Mesendoderm (in vitro differentiated cells): ENCODE measurements around the gene CNOT9. TPM values are rescaled to one million over a fixed set of nuclear protein-coding genes. Genes with fewer than 3 reads are reported as not detected.
"Not testable (repeated sequence)": the region's sequence is repeated elsewhere in the genome, so short reads cannot be mapped to it uniquely, and the experiment has no call there.

ENCODE experiments used
- DNase-seq: peaks from one replicate; pipeline ENCODE4 v3.0.0; 2013
- H2AK5ac ChIP-seq: 2 replicates; pipeline ENCODE4 v1.6.1; 2013; ENCODE audit warnings: low read length, inconsistent platforms
- H2BK120ac ChIP-seq: 2 replicates; pipeline ENCODE4 v1.6.1; 2013; ENCODE audit warnings: low read depth, mild to moderate bottlenecking, low read length, moderate library complexity, mixed read lengths
- H2BK15ac ChIP-seq: replicated peaks from 2 replicates; pipeline ENCODE4 v1.6.1; 2013; ENCODE audit warnings: low read depth, mild to moderate bottlenecking, moderate library complexity
- H2BK5ac ChIP-seq: 2 replicates; pipeline ENCODE4 v1.6.1; 2013; ENCODE audit warnings: low read length, inconsistent platforms
- H3K18ac ChIP-seq: 2 replicates; pipeline ENCODE4 v1.6.1; 2013; ENCODE audit warnings: mild to moderate bottlenecking, low read length, mixed read lengths
- H3K23ac ChIP-seq: one replicate; pipeline ENCODE4 v1.6.1; 2013; ENCODE audit warnings: low read length
- H3K27ac ChIP-seq: 2 replicates; pipeline ENCODE4 v1.5.1; 2013; ENCODE audit warnings: low read depth, mild to moderate bottlenecking, inconsistent platforms, low read length, moderate library complexity
- H3K27me3 ChIP-seq: 2 replicates; pipeline ENCODE4 v1.6.1; 2013; ENCODE audit warnings: low read length, control low read depth, mild to moderate bottlenecking, inconsistent platforms; ENCODE audit not compliant: insufficient read depth, poor library complexity
- H3K36me3 ChIP-seq: 2 replicates; pipeline ENCODE4 v1.6.1; 2013; ENCODE audit warnings: low read length, inconsistent platforms; ENCODE audit not compliant: control insufficient read depth, insufficient read depth
- H3K4ac ChIP-seq: one replicate; pipeline ENCODE4 v1.6.1; 2013; ENCODE audit warnings: low read depth, mild to moderate bottlenecking, low read length, moderate library complexity
- H3K4me1 ChIP-seq: 2 replicates; pipeline ENCODE4 v1.6.1; 2013; ENCODE audit warnings: low read depth, low read length, inconsistent platforms; ENCODE audit not compliant: control insufficient read depth
- H3K4me2 ChIP-seq: 2 replicates; pipeline ENCODE4 v1.6.1; 2013; ENCODE audit warnings: low read length
- H3K4me3 ChIP-seq: 2 replicates; pipeline ENCODE4 v1.5.1; 2013; ENCODE audit warnings: mild to moderate bottlenecking, low read length
- H3K56ac ChIP-seq: one replicate; pipeline ENCODE4 v1.6.1; 2013; ENCODE audit warnings: low read length
- H3K79me1 ChIP-seq: 2 replicates; pipeline ENCODE4 v1.6.1; 2013; ENCODE audit warnings: low read length, inconsistent platforms
- H3K79me2 ChIP-seq: 2 replicates; pipeline ENCODE4 v1.6.1; 2013; ENCODE audit warnings: mild to moderate bottlenecking, low read length; ENCODE audit not compliant: control insufficient read depth, insufficient read depth
- H3K9ac ChIP-seq: 2 replicates; pipeline ENCODE4 v1.6.1; 2013; ENCODE audit warnings: low read length, inconsistent platforms
- H4K5ac ChIP-seq: one replicate; pipeline ENCODE4 v1.6.1; 2013; ENCODE audit warnings: low read length
- H4K8ac ChIP-seq: one replicate; pipeline ENCODE4 v1.6.1; 2013; ENCODE audit warnings: low read depth, mild to moderate bottlenecking, control low read depth, low read length, moderate library complexity
- WGBS: extraction: QIAGEN DNeasy Blood & Tissue Kit; methylation state at CpG from one replicate; pipeline ENCODE4 v1.1.7; 2013; ENCODE audit warnings: low lambda C conversion rate, missing lambda C conversion rate; ENCODE audit not compliant: insufficient coverage; ENCODE audit errors: extremely low coverage; 5-methylcytosine and 5-hydroxymethylcytosine counted together
- polyA plus RNA-seq, 2 experiments: library from polyadenylated mRNA; stranded (reverse); fragments of 200-250 nt; gene quantifications; one replicate each; pipeline ENCODE4 v1.2.3, GENCODE V29; 2013

The CNOT9 gene, protein sequence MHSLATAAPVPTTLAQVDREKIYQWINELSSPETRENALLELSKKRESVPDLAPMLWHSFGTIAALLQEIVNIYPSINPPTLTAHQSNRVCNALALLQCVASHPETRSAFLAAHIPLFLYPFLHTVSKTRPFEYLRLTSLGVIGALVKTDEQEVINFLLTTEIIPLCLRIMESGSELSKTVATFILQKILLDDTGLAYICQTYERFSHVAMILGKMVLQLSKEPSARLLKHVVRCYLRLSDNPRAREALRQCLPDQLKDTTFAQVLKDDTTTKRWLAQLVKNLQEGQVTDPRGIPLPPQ
- 56.1 TPM for polyA plus RNA-seq (2013, experiment 1 of 2)
- 56.5 TPM for polyA plus RNA-seq (2013, experiment 2 of 2)

DNA sequence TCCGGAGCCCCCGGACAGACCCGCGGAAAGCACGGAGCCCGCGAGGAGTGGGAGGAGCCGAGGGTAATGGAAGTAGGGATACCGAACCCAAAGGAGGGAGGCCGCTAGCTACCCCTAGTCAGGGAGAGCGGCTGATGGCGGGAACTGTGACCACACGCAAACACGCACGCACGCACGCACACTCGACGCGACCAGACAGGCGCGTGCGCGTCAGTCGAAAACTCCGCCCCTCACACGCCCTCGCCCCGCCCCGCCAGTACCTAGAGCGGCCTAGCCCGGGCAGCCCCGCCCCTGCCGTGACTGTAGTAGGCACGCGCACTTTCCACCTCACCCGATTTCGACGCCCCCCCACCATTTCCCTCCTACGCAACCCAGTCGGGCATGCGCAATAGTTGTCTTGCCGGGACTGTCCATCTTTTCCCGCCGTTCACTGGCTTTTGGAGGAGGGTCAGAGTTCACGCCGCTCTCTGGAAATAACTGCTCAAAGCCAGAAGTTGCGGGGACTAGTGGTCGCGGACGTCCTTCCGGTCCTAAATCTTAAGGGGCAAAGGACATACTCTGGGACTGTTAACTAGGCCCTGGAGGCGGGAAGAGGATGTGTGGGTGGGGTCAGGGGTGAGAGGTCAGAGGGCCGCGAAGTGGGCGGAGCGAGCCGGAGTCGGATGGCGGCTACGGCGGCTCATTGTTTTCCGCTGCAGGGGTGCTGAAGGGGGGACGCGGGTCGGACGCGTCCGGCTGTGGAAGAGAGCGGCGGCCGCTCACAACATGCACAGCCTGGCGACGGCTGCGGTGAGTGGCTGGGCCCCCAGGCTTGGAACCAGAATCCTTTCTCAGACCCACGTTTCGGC is at the start of gene CNOT9, which contains the start of gene USP37:
TSS of gene CNOT9 (plus strand) at position 650 of the 848 bp plus-strand sequence. CDS start at position 766, 116 bp downstream.
TSS of gene USP37 (minus strand) at position 162 of the 848 bp plus-strand sequence. CDS start 9,698 bp downstream, outside the sequence.
- peak within 1 kb of the TSS; percentile 2 for H2AK5ac ChIP-seq
- H3K4me3 ChIP-seq = peak within 1 kb of the TSS; percentile 88
- no CpG with 5 or more reads among the region's 77 CpGs for WGBS
- no peak within 1 kb of the TSS for H4K5ac ChIP-seq
- H4K8ac ChIP-seq = no peak within 1 kb of the TSS
- no peaks in the 10 kb centered on the region for H3K36me3 ChIP-seq
- H2BK15ac ChIP-seq = no peak within 1 kb of the TSS
- no peaks in the 10 kb centered on the region for H3K27me3 ChIP-seq
- peak within 1 kb of the TSS; percentile 93 for H2BK5ac ChIP-seq
- no peak within 1 kb of the TSS for H3K23ac ChIP-seq
- H3K9ac ChIP-seq = peak within 1 kb of the TSS; percentile 94
- peaks cover 3% of the 10 kb centered on the region for H3K4me1 ChIP-seq
- peaks cover 8% of the 10 kb centered on the region for H3K79me1 ChIP-seq
- peak within 1 kb of the TSS; percentile 96 for H3K18ac ChIP-seq
- peak within 1 kb of the TSS; percentile 87 for H3K4me2 ChIP-seq
- H3K56ac ChIP-seq = peak within 1 kb of the TSS; percentile 95
- peak within 1 kb of the TSS; percentile 86 for H2BK120ac ChIP-seq
- H3K4ac ChIP-seq = no peak within 1 kb of the TSS
- peaks cover 58% of the 10 kb centered on the region for H3K79me2 ChIP-seq
- peak; percentile 99 for DNase-seq
- H3K27ac ChIP-seq = peak within 1 kb of the TSS; percentile 98

DNA sequence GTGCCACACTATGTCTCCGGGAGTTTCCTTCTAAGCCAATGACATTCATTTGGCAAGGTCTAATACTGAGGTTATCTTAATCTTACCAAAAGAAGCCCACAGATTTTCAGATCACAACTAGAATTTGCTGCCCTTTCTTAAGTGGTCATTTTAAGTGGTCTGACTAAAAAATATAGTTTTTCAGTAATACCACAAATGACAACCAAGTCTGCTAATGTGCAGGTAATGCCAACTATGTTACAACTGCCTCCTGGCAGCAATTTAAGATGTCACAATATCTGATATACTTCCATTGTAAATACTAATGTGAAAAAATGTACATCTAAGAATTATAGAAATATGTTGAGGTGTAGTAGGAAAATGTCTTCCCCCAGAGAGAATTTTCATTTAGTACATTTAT is 49.8 kb upstream of the CNOT9 start:
- Histone ChIP-seq H3K4ac (no peak overlapping the region), H3K4me3 (no peak overlapping the region), H3K18ac (no peak overlapping the region), H3K4me1 (no peaks in the 10 kb centered on the region), H3K27me3 (no peaks in the 10 kb centered on the region), H2BK120ac (no peak overlapping the region), H3K23ac (no peak overlapping the region), H3K27ac (no peak overlapping the region), H3K79me1 (no peaks in the 10 kb centered on the region), H4K5ac (no peak overlapping the region), H2BK15ac (no peak overlapping the region), H2AK5ac (no peak overlapping the region), H2BK5ac (no peak overlapping the region), H3K9ac (no peak overlapping the region), H4K8ac (no peak overlapping the region), H3K56ac (no peak overlapping the region), H3K4me2 (no peak overlapping the region), H3K36me3 (no peaks in the 10 kb centered on the region), H3K79me2 (no peaks in the 10 kb centered on the region)
- DNase-seq = no peak
- WGBS = no CpG with 5 or more reads among the region's 1 CpG

DNA sequence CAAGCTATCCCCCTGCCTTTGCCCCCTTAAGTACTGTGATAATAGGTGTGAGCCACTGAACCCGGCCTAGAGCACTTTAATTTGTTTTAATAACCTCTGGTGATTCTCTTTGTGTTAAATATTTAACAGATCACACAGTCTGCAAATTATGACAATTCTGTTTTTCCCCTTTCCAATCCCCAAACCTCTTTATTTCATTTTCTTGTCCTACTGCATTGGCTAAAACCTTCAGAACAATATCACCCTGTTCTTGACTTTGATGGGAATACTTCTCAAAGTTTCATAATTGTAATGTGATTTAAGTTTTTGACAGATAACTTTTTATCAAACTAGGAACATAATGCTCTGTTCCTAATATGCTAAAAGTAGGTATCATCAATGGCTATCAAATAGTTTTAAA is 45.0 kb upstream of the CNOT9 start:
- Histone ChIP-seq H2BK120ac (no peak overlapping the region), H2BK5ac (no peak overlapping the region), H3K4me2 (no peak overlapping the region), H4K5ac (no peak overlapping the region), H3K23ac (no peak overlapping the region), H3K79me2 (no peaks in the 10 kb centered on the region), H3K18ac (no peak overlapping the region), H3K56ac (no peak overlapping the region), H3K27ac (no peak overlapping the region), H3K4ac (no peak overlapping the region), H3K9ac (no peak overlapping the region), H3K36me3 (no peaks in the 10 kb centered on the region), H2AK5ac (no peak overlapping the region), H4K8ac (no peak overlapping the region), H3K4me3 (no peak overlapping the region), H2BK15ac (no peak overlapping the region), H3K4me1 (no peaks in the 10 kb centered on the region), H3K27me3 (no peaks in the 10 kb centered on the region), H3K79me1 (no peaks in the 10 kb centered on the region)
- DNase-seq = no peak
- no CpG with 5 or more reads among the region's 1 CpG for WGBS

DNA sequence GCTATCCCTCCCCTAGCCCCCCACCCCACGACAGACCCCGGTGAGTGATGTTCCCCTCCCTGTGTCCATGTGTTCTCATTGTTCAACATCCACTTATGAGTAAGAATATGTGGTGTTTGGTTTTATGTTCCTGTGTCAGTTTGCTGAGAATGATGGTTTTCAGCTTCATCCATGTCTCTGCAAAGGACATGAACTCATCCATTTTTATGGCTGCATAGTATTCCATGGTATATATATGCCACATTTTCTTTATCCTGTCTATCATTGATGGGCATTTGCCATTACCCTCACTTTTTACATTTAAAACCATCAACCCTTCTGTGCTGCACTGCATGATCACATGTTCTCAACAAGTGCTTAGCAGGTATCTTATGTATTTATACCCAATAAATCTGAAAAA is 40.2 kb upstream of the CNOT9 start:
- not testable (repeated sequence) for H2AK5ac ChIP-seq

DNA sequence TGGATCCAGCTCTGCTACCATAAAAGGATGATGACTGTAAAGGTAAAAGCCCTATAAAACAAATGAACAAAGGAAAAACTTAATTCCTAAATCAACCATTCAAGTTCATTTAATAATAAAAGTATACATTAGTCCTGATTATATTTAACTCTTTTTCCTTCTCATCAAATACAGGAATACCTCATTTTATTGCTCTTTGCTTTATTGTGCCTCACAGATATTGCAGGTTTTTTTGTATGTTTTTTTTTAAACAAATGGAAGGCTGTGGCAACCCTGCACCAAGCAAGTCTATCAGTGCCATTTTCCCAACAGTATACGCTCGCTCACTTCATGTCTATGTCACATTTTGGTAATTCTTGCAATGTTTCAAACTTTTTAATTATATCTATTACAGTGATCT is 38.6 kb upstream of the CNOT9 start:
- no peak overlapping the region for H3K23ac ChIP-seq
- H2BK120ac ChIP-seq = no peak overlapping the region
- H3K4ac ChIP-seq = no peak overlapping the region
- DNase-seq = no peak
- H3K79me1 ChIP-seq = no peaks in the 10 kb centered on the region
- no peak overlapping the region for H3K9ac ChIP-seq
- H2BK5ac ChIP-seq = no peak overlapping the region
- no peaks in the 10 kb centered on the region for H3K36me3 ChIP-seq
- H3K18ac ChIP-seq = no peak overlapping the region
- H3K4me3 ChIP-seq = no peak overlapping the region
- no peak overlapping the region for H4K8ac ChIP-seq
- no peak overlapping the region for H3K4me2 ChIP-seq
- H4K5ac ChIP-seq = no peak overlapping the region
- WGBS = no CpG with 5 or more reads among the region's 2 CpGs
- no peaks in the 10 kb centered on the region for H3K27me3 ChIP-seq
- H3K4me1 ChIP-seq = no peaks in the 10 kb centered on the region
- no peak overlapping the region for H3K56ac ChIP-seq
- H3K79me2 ChIP-seq = no peaks in the 10 kb centered on the region
- no peak overlapping the region for H2AK5ac ChIP-seq
- H3K27ac ChIP-seq = no peak overlapping the region
- no peak overlapping the region for H2BK15ac ChIP-seq

More for the DNA sequence above, 40.2 kb upstream of the CNOT9 start:
- not testable (repeated sequence) for H2BK5ac ChIP-seq, H2BK120ac ChIP-seq, H3K9ac ChIP-seq, H3K23ac ChIP-seq, H3K56ac ChIP-seq, H3K4me1 ChIP-seq, H3K79me2 ChIP-seq, H2BK15ac ChIP-seq, DNase-seq, H3K4ac ChIP-seq, H4K5ac ChIP-seq, H3K4me2 ChIP-seq, H3K36me3 ChIP-seq, H3K27ac ChIP-seq, H4K8ac ChIP-seq, H3K27me3 ChIP-seq, H3K4me3 ChIP-seq, H3K79me1 ChIP-seq, H3K18ac ChIP-seq
- no CpG with 5 or more reads among the region's 2 CpGs for WGBS
